HG02884 (cell line): Measurements from ENCODE around the gene AP3D1.
A peak's percentile ranks its signal among the peaks of the same experiment; 100 is the strongest.

Source experiments
- ATAC-seq: cut with Tn5 transposase; IDR thresholded peaks from one replicate; pipeline ENCODE4 v1.9.1; 2021; ENCODE audit warnings: mild to moderate bottlenecking, moderate library complexity; ENCODE audit not compliant: unreplicated experiment

The AP3D1 gene

DNA sequence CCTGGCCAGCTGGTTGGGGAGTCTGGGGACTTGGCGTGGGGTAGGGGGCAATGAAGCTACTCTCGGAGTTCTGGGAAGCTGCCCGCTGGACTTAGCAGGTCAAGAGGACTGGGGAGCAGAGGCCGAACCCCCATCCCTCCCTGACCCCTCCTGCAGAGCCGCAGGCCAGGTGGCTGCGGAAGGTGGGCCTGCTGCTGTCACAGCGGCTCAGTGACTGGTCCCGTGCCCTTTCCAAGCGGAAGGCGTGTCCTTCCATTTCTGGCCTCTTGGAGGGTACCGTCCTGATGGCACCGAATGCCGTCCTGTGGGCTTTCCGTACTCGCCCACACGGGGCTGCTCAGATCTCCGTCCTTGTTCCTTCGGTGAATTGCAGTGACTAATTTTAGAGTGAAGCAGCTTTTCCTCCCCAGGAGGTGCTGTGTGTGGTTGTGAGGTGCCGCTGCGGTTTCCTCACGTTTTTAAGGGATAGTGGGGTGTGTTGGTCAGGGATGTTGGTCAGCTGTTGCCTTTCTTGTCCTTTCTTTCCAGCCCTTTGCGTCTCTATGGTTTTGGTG, 33.1 kb upstream of the AP3D1 start:
- ATAC-seq, result no peak

DNA sequence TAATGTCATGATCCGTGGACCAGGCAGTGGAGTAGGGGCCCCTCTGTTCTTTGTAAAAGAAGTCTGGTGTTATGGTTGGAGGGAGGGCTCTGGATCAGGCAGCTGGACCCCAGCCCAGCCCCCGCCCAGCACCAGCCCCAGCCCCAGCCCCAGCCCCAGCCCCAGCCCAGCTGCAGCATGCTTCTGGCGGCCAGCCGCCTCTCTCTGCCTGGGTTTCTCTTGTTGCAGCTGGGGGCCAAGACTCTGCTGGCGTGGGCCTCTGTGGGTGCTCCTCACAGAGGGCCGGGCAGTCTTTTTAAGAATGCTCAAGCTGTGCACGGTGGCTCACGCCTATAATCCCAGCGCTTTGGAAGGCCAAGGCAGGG, 30.2 kb upstream of the AP3D1 start:
- no peak for ATAC-seq

DNA sequence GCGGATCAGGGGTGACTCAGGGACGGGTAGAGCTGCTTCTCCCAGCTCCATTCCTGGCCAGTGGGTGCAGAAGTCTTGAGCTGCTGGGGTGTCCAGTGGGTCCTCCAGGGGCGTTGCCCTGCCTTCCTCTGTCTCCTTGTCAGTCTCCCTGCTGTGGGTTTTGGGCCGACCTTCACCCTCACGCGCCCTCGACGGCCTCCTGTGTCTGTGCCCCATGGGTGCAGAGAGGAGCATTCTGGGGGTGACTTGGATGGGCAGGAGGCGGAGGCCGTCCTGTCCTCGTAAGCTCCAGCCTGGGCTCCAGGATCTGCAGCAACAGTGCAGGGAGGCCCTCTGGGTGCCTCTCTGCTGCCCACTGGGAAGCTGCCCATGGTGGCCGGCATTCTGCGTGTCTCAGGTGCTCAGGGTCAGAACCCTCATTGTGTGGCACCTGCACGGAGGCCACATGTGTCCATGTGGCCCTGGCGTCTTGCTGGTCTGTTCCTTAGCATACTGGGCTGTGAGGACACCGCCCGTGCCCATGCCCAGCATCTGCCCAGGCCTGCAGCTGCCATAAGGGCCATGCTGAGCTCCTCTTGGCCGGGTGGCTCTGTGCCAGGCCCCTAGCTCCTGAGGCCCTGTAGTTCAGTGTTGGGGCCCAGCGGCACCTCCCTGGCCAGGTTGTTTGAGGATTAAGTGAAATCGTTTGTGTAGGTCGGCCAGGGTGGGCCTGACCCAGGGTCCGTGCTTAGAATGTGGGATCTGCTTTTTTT, 29.7 kb upstream of the AP3D1 start:
- no peak for ATAC-seq

DNA sequence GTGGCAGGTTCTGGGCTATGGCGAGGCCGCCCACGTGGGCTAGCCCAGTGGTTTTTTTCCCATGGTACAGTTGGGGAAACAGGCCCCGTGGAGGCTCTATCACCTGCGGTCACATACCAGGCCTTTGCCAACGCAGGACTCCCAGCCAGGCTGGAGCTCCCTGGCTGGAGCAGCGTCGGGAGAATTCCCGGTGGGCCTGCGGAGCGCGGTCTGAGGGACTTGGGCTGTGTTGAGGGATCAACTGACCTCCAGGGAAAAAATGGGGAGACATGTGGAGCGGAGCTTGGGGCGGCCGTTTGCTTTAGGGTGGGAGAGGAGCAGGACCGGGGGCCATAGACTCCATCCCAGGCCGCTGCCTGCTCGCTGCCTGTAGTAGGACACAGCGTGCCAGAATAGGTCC, 28.7 kb upstream of the AP3D1 start:
- no peak for ATAC-seq

DNA sequence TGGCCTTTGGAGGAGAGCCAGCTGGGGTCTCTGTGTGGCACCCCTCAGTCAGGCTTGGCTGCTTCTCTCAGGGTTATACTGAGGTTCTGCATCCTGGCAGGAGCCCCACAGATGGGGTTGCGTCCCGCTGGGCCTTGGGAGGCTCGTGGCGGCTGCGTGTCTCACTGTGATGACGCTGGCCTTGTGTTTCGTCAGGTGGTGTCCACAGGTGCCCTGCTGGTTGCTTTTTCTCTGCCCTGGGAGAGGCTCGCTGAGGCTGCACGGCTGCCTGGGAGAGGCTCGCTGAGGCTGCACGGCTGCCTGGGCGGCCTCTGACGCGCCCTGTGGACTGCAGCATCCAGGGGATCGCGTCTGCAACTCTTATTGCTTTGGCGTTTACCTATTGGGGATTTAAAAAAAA, 27.7 kb upstream of the AP3D1 start:
- no peak for ATAC-seq

DNA sequence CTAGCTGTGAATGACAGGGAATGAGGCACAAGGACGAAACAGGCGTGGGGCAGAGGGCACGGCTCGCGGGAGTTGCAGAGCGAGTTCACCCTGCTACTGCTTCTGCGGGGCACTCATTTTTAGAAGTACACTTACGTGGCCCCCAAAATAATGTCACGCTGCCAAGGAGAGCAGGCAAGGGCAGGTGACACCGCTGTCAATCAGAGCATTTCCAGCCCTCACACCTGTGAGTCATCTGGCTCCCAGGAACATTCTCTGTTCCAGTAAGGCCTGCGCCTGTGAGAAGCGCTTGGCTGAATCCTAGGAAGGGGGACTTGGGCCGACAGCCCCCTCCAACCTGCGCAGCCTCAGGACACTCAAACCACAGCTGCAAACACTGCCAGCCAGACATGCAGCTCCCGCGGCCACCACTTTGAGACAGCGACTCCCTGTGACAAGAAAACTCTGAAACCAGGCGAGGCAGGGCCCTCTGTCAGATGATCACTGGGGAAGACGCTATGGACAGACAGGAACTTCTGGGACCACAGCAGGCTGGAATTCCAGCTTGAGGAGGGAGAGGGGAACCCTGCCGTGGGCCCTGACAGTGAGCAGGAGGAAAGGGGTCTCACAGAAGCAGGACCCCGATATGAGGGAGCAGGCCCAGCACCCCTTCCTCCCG, 25.1 kb upstream of the AP3D1 start:
- no peak for ATAC-seq

DNA sequence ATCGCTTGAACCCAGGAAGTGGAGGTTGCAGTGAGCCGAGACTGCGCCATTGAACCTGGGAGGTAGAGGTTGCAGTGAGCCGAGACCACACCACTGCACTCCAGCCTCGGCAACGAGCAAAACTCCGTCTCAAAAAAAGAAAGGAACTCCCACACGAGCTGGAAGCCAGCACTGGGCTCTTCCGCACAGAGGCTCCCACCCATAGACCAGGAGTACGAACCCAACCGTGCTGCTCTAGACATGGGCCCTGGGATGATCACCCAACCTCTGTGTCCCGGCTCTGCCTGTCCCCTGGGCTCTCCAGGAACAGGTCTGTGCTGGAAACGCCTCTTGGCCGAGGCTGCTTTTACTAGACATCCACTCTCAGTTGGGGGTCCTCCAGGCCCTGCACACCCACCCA, 24.4 kb upstream of the AP3D1 start:
- no peak for ATAC-seq

DNA sequence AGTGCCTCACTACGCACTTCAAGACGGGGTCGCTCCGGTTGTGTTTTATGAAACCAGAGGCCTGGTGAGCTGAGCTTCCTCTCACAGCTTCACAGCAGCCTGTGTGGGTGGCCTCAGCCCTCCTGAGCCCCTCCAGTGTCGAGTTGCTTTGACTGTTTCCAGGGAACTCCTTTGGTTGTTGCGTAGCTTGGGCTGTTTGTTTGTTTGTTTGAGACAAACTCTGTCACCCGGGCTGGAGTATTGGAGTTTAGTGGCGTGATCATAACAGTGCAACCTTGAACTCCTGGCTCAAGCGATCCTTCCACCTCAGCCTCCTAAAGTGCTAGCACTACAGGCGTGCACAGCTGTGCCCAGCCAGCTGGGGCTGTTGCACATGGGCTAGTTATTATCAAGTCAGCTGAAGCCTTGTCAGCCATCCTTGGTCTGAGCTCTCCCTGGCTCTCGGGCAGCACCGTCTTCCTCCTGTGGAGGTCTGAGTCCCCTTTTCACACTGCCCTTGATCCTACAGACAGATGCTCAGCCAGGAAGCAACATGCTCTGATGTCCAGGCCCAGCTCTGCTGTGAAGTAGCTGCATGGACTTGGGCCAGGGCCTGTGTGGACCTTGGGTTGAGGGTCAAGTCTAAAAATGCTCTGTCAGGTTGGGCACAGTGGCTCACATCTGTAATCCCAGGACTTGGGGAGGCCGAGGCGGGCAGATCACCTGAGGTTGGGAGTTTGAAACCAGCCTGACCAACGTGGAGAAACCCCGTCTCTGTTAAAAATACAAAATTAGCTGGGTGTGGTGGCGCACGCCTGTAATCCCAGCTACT, 22.6 kb upstream of the AP3D1 start:
- no peak for ATAC-seq

DNA sequence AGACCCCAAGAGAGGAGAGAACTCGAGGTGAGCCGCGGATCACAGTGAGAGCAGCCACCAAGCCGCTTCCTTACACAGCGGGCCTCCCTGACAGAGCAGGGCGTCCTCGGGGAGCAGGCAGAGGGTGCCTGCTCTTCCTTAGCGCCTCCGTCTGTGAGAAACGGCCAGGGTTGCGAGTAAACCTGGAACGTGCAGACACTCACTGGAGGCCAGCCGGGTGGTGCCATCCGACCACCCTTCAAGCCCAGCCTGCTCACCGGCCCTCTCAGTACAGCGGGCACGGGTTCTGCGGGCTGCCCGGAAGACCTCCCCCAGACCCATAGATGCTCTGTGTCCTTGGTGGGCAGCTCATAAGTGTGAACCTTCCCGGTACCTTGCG, 22.0 kb upstream of the AP3D1 start:
- ATAC-seq, result no peak

DNA sequence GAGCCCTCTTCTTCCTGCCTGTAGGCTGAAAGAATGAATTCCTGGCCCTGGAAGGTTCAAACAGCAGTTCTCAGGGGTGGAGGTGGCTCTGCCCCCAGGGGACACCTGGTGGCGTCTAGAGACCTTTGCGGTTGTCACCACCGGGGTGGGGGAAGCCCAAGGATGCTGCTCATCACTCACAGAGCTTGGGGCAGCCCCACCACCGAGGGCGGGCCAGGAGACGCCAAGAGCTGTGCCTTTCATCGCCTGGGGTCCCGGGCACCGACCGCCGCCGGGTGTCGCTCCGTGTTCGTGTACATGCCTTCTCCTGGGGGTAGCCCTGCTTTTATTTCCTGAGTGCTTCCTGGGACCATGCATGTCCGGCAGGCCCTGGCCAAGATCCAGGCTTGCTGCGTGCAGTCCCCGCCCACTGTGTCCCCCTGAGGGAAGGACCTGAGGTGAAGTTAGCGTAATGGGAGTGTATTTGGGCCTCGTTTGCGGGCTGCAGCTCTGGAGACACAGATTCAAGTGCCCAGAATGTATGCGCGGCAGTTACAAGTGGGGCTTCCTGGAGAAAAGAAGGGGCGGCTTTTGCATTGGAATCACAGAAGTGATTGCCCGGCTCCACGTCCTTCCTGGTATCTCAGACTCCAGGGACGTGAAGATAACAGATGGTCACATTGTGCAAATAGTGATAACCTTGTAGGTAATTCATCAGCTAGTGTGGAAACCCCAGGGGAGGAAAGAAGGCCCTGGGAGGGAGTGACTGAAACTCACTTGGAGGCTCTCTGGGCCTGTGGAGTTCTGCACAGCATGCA, 20.2 kb upstream of the AP3D1 start:
- peak; percentile 50 for ATAC-seq

DNA sequence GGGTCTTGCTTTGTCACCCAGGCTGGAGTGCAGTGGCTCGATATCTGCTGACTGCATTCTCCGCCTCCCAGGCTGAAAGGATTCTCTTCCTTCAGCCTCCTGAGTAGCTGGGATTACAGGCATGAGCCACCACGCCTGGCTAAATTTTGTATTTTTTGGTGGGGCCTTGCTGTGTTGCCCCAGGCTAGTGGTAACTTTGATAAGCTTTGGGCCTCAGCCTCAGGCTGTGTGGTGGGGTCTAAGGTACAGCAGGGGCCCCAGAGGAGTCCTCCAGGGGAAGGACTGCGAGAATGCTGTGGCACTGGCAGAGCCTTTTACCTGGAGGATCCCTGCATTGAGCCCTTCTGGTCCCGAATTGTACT, 19.6 kb upstream of the AP3D1 start:
- ATAC-seq, result no peak

DNA sequence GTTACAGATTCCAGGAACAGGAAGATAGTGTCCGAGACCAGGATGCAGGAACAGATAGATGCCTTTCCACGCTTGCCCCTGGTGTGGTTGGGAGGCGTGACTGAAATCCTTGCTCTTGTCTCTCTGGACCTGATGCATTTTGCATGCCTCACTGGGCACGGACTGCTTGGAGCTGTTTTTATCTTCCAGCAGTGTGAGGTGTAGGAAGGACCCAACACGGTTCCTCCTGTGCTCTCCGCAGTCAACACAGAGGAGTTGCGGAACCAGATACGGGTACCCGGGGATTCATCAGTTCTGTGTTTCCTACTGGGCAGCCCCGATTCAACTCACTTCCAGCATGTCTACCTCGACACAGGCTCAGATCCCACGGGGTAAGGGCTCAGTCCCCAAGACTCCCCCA, 18.9 kb upstream of the AP3D1 start:
- no peak for ATAC-seq

DNA sequence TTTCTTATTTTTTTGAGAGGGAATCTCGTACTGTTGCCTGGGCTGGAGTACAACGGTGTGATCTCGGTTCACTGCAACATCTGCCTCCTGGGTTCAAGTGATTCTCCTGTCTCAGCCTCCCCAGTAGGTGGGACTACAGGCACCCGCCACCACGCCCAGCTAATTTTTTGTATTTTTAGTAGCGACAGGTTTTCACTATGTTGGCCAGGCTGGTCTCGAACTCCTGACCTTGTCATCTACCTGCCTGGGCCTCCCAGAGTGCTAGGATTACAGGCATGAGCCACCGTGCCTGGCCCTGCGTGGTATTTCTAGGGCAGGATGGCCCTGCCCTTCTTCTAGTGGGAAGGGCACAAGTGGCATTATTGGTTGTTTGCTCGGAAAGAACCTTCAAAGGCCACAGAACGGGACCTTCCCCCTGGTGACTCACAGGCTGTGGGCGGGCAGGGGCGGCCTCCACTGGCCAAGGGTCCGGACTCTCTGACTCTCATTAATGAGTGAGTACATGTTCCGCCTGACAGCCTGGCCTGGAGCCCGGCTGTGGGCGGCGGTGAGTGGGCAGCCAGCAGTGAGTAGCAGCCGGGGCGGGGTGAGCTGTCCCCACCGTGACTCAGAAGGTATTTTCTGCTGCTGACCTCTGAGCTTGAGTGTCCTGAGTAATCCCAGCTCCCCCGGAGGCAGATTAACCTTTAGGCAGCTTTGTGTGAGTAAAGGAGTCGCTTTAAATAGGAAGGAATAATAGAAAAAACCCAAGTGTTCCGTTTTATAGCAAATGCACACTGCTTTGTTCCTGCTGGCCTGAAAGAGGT, 17.5 kb upstream of the AP3D1 start:
- peak; percentile 39 for ATAC-seq

DNA sequence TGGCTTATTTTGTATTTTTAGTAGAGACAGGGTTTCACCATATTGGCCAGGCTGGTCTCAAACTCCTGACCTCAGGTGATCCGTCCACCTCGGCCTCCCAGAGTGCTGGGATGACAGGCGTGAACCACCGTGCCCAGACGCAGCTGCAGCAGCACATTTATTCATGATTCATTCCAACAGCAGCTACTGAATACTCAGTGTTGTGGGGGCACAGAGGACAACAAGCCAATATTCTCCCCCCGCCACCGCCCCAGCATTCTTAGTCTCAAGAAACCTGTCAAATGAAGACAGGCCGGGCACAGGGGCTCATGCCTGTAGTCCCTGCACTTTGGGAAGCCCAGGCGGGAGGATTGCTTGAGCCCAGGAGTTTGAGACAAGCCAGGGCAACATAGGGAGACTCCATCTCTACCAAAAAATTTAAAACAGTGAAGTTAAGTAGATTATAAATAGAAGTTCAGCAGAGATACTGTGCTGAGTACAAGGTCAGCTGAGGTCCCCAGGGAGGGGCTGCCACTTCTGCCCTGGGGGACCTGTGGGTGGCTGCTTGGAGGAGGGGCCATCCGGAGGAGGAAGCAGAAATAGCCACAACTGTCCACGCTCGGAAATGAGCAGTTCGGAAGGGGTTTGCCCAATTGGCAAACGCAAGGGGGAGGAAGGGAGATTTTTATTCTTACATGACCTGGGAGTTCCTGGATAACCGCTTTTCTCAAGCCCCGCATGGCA, 16.7 kb upstream of the AP3D1 start:
- ATAC-seq, result no peak

DNA sequence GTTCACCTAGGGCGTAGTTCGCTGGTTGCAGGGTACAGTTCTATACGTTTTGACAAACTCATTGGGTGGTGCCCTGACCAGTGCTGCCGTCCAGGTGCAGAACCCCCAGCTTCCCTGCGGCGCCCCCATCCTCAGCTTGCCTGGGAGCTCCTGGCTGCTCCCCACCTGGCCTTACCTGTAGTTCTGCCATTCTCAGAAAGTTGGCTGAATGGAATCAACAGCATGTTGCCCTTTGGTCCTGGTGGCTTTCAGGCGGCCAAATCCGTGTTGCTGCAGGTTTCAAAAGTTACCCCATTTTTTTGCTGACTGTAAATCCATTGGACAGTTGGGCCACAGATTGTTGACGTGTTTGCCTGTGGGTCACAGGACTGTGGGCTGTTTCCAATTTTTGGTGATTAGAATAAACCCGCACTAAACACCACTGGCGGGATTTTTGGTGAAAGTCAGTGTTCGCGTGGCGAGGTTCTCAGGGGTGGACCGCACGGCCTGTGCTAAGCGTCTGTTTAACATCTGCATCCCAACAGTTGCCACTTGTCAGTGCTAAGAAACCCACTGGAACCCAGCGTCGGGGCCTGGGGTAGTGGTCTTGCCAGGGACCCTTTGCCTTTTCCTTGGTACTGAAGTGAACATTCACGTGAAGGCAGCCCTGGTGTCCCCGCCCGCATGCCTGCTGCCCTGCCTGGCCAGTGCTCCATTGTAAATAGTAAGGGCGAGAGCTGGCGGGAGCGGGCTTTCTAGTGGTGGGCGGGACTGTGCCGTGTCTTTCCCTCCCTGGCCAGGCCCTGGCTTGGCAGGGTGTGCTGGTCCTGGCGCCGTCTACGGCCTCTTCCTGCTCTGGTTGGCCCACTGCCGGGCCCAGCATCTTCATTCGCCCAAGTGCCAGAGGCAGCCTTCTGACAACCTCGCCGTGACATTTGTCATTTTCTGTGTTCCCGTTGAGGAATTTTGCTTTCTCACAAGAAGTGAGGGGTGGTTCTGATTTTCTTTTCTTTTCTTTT, 15.7 kb upstream of the AP3D1 start:
- no peak for ATAC-seq

DNA sequence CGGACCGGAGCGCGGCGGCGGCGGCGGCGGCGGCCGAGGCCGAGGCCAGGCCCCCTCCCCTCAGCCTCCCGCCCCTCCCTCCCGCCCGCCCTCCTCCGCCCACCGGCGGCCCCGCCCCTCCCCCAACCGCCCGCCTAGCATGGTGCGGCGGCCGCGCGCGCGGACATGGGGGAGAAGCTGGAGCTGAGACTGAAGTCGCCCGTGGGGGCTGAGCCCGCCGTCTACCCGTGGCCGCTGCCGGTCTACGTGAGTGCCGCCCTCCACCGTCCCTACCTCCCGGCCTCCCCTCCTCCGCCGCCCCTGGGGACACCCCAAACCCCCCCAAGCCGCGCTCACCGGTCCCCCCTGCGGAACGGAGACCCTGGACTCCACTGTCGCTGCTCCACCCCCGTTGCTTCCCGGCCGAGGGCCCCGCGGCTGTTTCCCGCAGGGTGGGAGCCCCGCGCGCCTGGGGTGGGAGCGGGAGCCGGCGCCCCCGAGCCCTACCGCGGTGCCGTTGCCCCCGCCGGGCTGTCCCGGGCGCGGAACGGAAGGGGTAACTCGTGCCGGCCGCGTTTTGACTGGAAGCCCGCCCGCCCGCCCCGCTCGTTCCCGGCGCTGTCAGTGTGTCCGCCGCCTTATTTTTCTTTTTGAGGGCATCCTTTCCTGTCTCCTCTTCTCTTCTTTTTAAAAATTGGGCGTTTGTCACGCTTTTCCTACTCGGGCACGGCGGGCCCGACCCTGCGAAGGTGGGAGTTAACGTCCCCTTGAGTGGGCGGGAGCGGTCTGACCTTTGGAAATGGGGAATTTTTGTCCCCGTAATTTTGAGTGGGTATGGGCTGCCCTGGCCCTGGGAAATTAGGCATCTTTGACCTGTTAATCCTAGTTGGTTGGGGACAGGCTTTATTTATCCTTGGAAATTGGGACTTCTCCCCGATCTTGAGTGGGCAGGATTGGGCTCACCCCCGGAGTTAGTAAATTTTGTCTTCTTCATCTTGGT, 12.9 kb upstream of the AP3D1 start:
- peak; percentile 12 for ATAC-seq

DNA sequence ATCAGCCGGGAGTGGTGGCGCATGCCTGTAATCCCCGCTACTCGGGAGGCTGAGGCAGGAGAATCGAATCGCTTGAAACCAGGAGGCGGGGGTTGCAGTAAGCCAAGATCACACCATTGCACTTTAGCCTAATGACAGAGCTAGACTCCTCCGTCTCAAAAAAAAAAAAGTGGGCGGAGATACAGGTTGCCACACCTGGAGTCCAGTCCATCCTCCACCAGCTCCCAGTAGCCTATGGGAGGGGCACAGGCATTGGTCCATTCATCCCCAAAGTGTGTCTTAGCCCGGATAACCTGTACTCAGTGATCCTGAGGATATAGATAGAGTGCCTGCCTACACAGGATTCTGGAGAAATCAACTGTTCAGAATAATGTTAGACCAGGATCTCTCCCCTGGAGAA, 9.0 kb upstream of the AP3D1 start:
- ATAC-seq, result no peak
